SK-N-SH treated with all-trans-retinoic acid at 6 μM for 48 hours (cell line): ENCODE data around the gene NUCB1.

Experiments used
- ATAC-seq: fragments of 200-7000 bp; cut with Tn5 transposase; 3 replicates; pipeline ENCODE4 v1.9.1; 2020; ENCODE audit warnings: mild to moderate bottlenecking, moderate library complexity
- CSDC2 ChIP-seq: fragments of 250-450 bp; sonication (Bioruptor Pico); IDR thresholded peaks from 2 replicates; pipeline ENCODE4 v1.5.0; 2020; ENCODE audit warnings: mild to moderate bottlenecking, moderate library complexity
- ESRRG ChIP-seq: fragments of 250-450 bp; sonication (Bioruptor Pico); IDR thresholded peaks from 2 replicates; pipeline ENCODE4 v1.6.1; 2021; ENCODE audit warnings: mild to moderate bottlenecking
- GLIS3 ChIP-seq: fragments of 250-450 bp; sonication (Bioruptor Pico); IDR thresholded peaks from 2 replicates; pipeline ENCODE4 v1.5.0; 2020; ENCODE audit warnings: mild to moderate bottlenecking, moderate library complexity
- ISL1 ChIP-seq: fragments of 250-450 bp; sonication (Bioruptor Pico); IDR thresholded peaks from 2 replicates; pipeline ENCODE4 v2.1.2; 2022; ENCODE audit warnings: mild to moderate bottlenecking, moderate library complexity
- PPARA ChIP-seq: fragments of 250-450 bp; sonication (Bioruptor Pico); IDR thresholded peaks from 2 replicates; pipeline ENCODE4 v1.5.0; 2020; ENCODE audit warnings: mild to moderate bottlenecking, borderline replicate concordance
- RARB ChIP-seq: fragments of 250-450 bp; sonication (Bioruptor Pico); IDR thresholded peaks from 2 replicates; pipeline ENCODE4 v1.8.0; 2021; ENCODE audit warnings: mild to moderate bottlenecking, moderate library complexity
- SNAI2 ChIP-seq: fragments of 250-450 bp; sonication (Bioruptor Pico); IDR thresholded peaks from 2 replicates; pipeline ENCODE4 v1.5.0; 2020; ENCODE audit warnings: mild to moderate bottlenecking, moderate library complexity
- TCF4 ChIP-seq: fragments of 250-450 bp; sonication (Bioruptor Pico); IDR thresholded peaks from 2 replicates; pipeline ENCODE4 v1.8.0; 2021; ENCODE audit warnings: mild to moderate bottlenecking, moderate library complexity, borderline replicate concordance
- ZC3H10 ChIP-seq: fragments of 250-450 bp; sonication (Bioruptor Pico); IDR thresholded peaks from 2 replicates; pipeline ENCODE4 v1.5.1; 2021; ENCODE audit warnings: mild to moderate bottlenecking, moderate library complexity
- ZFP3 ChIP-seq: fragments of 250-450 bp; sonication (Bioruptor Pico); IDR thresholded peaks from 2 replicates; pipeline ENCODE4 v1.5.0; 2020; ENCODE audit warnings: mild to moderate bottlenecking, moderate library complexity
- ZNF565 ChIP-seq: fragments of 450-650 bp; formaldehyde crosslinking; conservative IDR thresholded peaks from 2 replicates; pipeline ENCODE4 v1.5.0; 2020; ENCODE audit warnings: low read depth, mild to moderate bottlenecking, moderate library complexity
- ZNF8 ChIP-seq: fragments of 450-650 bp; formaldehyde crosslinking; IDR thresholded peaks from 2 replicates; pipeline ENCODE4 v1.5.0; 2020; ENCODE audit warnings: mild to moderate bottlenecking, moderate library complexity
- TF ChIP-seq, protein P1 (sequence below): fragments of 250-450 bp; sonication (Bioruptor Pico); IDR thresholded peaks from 2 replicates; pipeline ENCODE4 v1.8.0; 2021; ENCODE audit warnings: low read depth, mild to moderate bottlenecking, moderate library complexity, borderline replicate concordance
- TF ChIP-seq, protein P2 (sequence below): fragments of 250-450 bp; sonication (Bioruptor Pico); IDR thresholded peaks from 2 replicates; pipeline ENCODE4 v1.8.0; 2020; ENCODE audit warnings: mild to moderate bottlenecking, moderate library complexity, borderline replicate concordance
- TF ChIP-seq, protein P3 (sequence below): fragments of 250-450 bp; sonication (Bioruptor Pico); IDR thresholded peaks from 2 replicates; pipeline ENCODE4 v1.5.1; 2020; ENCODE audit warnings: low read depth, mild to moderate bottlenecking, moderate library complexity

The NUCB1 gene

DNA sequence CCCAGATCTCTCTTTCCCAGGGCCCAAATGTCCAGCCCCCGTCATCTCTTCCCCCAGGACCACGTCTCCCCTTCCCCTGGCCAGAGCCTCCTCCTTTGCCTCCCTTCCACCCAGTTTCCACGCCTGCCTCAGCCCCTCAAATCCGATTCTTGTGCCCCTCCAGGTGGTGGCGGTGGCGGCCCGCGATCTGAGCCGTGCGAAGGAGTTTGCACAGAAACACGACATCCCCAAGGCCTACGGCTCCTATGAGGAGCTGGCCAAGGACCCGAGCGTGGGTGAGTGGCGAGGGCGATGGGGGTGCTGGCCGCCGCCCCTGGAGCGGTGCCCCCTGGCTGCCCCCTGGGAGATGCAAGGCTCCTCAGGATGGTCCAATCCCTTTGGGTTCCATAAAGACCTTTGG, 34.7 kb downstream of the NUCB1 start:
- no peak for TF ChIP-seq ISL1 (CRISPR knock-in tag)
- ATAC-seq: no peak

DNA sequence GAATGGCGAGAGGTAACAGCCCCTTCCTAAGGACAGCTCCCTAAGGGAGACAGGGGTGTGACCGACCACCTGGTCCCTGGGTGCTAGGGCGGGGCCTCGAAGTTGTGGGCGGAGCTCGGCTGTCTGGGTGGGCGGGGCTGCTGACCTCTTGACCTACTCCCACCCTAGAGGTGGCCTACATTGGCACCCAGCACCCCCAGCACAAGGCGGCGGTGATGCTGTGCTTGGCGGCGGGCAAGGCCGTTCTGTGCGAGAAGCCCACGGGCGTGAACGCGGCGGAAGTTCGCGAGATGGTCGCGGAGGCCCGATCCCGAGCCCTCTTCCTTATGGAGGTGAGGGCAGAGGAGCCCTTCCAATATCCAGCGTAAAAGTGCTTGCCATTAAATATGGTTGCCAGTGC, 35.8 kb downstream of the NUCB1 start:
- TF ChIP-seq, protein P1, sequence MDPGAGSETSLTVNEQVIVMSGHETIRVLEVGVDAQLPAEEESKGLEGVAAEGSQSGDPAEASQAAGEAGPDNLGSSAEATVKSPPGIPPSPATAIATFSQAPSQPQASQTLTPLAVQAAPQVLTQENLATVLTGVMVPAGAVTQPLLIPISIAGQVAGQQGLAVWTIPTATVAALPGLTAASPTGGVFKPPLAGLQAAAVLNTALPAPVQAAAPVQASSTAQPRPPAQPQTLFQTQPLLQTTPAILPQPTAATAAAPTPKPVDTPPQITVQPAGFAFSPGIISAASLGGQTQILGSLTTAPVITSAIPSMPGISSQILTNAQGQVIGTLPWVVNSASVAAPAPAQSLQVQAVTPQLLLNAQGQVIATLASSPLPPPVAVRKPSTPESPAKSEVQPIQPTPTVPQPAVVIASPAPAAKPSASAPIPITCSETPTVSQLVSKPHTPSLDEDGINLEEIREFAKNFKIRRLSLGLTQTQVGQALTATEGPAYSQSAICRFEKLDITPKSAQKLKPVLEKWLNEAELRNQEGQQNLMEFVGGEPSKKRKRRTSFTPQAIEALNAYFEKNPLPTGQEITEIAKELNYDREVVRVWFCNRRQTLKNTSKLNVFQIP (CRISPR knock-in tag): no peak
- TF ChIP-seq PPARA (CRISPR knock-in tag) (no peak), SNAI2 (CRISPR knock-in tag) (no peak)
- TF ChIP-seq, protein P2, sequence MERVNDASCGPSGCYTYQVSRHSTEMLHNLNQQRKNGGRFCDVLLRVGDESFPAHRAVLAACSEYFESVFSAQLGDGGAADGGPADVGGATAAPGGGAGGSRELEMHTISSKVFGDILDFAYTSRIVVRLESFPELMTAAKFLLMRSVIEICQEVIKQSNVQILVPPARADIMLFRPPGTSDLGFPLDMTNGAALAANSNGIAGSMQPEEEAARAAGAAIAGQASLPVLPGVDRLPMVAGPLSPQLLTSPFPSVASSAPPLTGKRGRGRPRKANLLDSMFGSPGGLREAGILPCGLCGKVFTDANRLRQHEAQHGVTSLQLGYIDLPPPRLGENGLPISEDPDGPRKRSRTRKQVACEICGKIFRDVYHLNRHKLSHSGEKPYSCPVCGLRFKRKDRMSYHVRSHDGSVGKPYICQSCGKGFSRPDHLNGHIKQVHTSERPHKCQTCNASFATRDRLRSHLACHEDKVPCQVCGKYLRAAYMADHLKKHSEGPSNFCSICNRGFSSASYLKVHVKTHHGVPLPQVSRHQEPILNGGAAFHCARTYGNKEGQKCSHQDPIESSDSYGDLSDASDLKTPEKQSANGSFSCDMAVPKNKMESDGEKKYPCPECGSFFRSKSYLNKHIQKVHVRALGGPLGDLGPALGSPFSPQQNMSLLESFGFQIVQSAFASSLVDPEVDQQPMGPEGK: no peak
- ATAC-seq: no peak

DNA sequence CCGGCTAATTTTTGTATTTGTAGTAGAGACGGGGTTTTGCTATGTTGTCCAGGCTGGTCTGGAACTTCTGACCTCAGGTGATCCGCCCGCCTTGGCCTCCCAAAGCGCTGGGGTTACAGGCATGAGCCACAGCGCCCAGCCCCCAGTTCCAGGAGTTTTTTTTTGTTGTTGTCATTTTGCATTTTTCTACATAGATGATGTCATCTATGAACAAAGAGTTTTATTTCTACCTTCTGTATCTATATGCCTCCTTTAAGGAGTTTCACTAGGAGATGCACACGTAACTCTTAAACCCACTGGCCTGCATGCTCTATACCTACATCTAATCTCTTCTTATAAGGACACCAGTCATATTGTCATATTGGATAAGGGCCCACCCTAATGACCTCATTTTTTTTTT, 38.1 kb downstream of the NUCB1 start:
- TF ChIP-seq ZNF8 (no peak), SNAI2 (CRISPR knock-in tag) (no peak), TCF4 (CRISPR knock-in tag) (no peak), ZNF565 (CRISPR knock-in tag) (no peak), ISL1 (CRISPR knock-in tag) (no peak), ZFP3 (no peak), RARB (CRISPR knock-in tag) (no peak), ESRRG (CRISPR knock-in tag) (no peak)
- TF ChIP-seq, protein P3, sequence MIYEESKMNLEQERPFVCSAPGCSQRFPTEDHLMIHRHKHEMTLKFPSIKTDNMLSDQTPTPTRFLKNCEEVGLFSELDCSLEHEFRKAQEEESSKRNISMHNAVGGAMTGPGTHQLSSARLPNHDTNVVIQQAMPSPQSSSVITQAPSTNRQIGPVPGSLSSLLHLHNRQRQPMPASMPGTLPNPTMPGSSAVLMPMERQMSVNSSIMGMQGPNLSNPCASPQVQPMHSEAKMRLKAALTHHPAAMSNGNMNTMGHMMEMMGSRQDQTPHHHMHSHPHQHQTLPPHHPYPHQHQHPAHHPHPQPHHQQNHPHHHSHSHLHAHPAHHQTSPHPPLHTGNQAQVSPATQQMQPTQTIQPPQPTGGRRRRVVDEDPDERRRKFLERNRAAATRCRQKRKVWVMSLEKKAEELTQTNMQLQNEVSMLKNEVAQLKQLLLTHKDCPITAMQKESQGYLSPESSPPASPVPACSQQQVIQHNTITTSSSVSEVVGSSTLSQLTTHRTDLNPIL: no peak
- TF ChIP-seq, protein P2: no peak
- ATAC-seq: no peak

DNA sequence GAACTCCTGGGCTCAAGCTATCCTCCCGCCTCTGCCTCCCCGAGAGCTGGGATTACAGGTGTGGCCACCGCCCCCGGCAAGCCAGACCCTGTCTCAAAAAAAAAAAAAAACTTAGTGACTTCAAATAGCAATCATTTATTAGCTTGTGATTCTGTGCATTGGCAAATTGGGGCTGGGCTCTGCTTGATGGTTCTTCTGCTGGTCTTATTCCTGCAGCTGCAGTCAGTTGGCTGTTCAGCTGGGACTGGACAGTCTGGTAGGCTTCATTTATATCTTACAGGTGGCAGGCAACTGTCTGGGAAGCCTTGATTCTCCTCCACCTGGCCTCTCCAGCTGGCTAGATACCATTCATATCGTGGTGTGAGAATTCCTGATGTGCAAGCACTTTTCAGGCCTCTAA, 40.8 kb downstream of the NUCB1 start:
- no peak for TF ChIP-seq GLIS3 (CRISPR knock-in tag)
- ATAC-seq: no peak

DNA sequence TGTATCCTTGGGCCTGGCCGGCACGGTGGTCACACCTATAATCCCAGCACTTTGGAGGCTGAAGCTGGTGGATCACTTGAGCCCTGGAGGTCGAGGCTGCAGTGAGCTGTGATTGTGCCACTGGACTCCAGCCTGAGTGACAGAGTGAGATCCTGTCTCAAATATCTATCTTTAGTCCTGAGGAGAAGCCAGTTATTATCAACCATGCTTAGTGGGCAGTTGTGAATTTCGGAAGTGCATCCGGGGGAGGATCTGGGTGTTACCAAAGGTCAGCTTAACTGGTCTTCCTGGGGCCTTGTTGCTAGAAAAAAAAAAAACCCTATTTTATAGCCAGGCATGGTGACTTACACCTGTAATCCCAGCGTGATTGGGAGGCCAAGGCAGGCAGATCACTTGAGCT, 43.0 kb downstream of the NUCB1 start:
- ATAC-seq: no peak
- no peak for TF ChIP-seq ZNF8
- TF ChIP-seq CSDC2 (CRISPR knock-in tag): no peak
- no peak for TF ChIP-seq ZC3H10 (CRISPR knock-in tag)
- TF ChIP-seq ESRRG (CRISPR knock-in tag): no peak
- TF ChIP-seq, protein P2: no peak
- TF ChIP-seq, protein P1 (CRISPR knock-in tag): no peak
- TF ChIP-seq RARB (CRISPR knock-in tag): no peak
